K562 (cell line): Measurements from ENCODE around the gene PLD6.

ENCODE experiments used
- HMGN3 ChIP-seq: IDR thresholded peaks from 2 replicates; pipeline ENCODE4 v1.6.1; 2011; ENCODE audit warnings: borderline replicate concordance, low read depth, mild to moderate bottlenecking, mixed read lengths, low read length; ENCODE audit not compliant: insufficient read length; ENCODE audit errors: extremely low read depth
- NONO ChIP-seq, 2 experiments: fragments of 200-400 bp in 1 of 2; fragments of 450-650 bp in 1 of 2; formaldehyde crosslinking in 1 of 2; IDR thresholded peaks; 2 replicates each; pipeline ENCODE4 v1.6.1; 2017; ENCODE audit warnings: low read depth in 2 of 2, mild to moderate bottlenecking in 2 of 2, moderate library complexity in 2 of 2, low read length in 1 of 2
- SMAD3 ChIP-seq: fragments of 450-650 bp; formaldehyde crosslinking; conservative IDR thresholded peaks from 2 replicates; pipeline ENCODE4 v1.4.0; 2020; ENCODE audit warnings: mild to moderate bottlenecking

DNA sequence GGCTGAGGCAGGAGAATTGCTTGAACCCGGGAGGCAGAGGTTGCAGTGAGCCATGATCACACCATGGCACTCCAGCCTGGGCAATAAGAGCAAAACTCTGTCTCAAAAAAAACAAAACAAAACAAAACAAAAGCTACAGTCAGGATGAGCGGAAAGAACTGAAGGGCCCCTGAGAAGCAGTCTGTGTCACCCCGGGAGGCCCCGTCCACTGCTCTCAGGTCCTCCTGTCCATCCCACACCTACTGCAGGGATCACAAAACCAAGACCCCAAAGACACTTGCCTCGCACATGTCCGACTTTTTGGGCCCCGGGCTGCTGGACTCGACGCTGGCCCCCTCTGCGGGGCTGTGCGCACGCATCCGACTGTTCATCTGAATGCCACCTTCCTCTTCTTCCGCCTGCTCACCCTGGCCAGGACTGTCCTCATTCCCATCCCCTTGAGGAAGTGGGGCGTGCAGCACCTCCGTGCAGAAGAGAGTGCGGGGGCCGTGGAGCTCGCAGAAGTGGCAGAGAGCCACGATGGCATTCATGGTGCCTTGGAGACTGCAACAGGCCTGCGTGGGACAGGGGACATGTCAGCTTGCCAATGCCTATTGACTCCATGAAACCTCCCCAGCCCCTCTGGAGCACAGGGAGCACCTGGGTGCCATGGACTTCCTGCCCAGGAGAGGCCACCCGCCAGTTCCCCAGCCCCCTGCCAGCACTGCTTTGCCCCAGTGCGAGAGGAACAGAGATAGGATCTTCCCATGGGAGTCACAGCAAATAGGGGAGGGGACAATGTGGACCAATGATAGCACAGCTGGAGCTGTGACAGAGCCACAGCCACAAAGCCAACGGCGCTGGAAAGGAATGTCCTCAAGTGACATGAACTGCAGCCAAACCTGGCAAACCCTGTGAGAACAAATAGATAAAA, 21.7 kb upstream of the PLD6 start:
- TF ChIP-seq NONO (IDR thresholded peaks at IDR 0.05; ENCODE audit: low read depth in 2 of 2, low read length in 1 of 2) (no peak), HMGN3 (no peak), SMAD3 (CRISPR knock-in tag) (no peak)
